HEK293 (cell line): ENCODE data around the gene TPGS2.

Experiments used
- AEBP2 ChIP-seq: fragments of 450-650 bp; formaldehyde crosslinking; IDR thresholded peaks from 2 replicates; pipeline ENCODE4 v1.5.1; 2016; ENCODE audit warnings: missing biosample characterization, missing genetic modification characterization, borderline replicate concordance

Gene TPGS2

GRCh38 chr18:36744261-36744876, 84.4 kb downstream of the TPGS2 start (continued):
- no peak for TF ChIP-seq AEBP2 (tag by site-specific recombination)
- TF ChIP-seq, all 188 proteins: peak for 0
